MM.1S (cell line): ENCODE data around the gene TARS3.

Source experiments
- CTCF ChIP-seq: fragments of 300-600 bp; sonication (generic); IDR thresholded peaks from 2 replicates; pipeline ENCODE4 v1.5.1; 2016; ENCODE audit warnings: antibody characterized with exemption, low read length, mixed read lengths
- EZH2 ChIP-seq: fragments of 300-600 bp; sonication (generic); optimal IDR thresholded peaks from 2 replicates; pipeline ENCODE3; 2017; ENCODE audit warnings: low read depth, mild to moderate bottlenecking, antibody characterized with exemption, low read length, mixed read lengths

- peak; percentile 96 for TF ChIP-seq CTCF
- TF ChIP-seq EZH2: no peak
Observed at GRCh38 chr15:101641129-101641764, 83.0 kb downstream of the TARS3 start.
